Smooth muscle cell (in vitro differentiated cells): ENCODE measurements around the gene PARD6G. TPM values are rescaled to one million over a fixed set of nuclear protein-coding genes. Genes with fewer than 3 reads are reported as not detected.

Experiments used
- DNase-seq: peaks from one replicate; lab custom pipeline; 2025; ENCODE audit not compliant: unreplicated experiment; lab: John Stamatoyannopoulos, UW
- H2AFZ ChIP-seq: fragments of 200-600 bp; sonication (generic); 2 replicates; pipeline ENCODE4 v1.6.0; 2016; ENCODE audit warnings: antibody characterized with exemption, low read depth, mild to moderate bottlenecking
- H3F3A ChIP-seq: fragments of 200-600 bp; sonication (generic); 2 replicates; pipeline ENCODE4 v1.6.0; 2017; ENCODE audit warnings: antibody characterized with exemption, low read depth
- H3K27ac ChIP-seq: fragments of 200-600 bp; sonication (generic); 2 replicates; pipeline ENCODE4 v1.5.1; 2016; ENCODE audit warnings: low read depth, mild to moderate bottlenecking
- H3K27me3 ChIP-seq: fragments of 200-600 bp; sonication (generic); 2 replicates; pipeline ENCODE4 v1.6.1; 2016; ENCODE audit warnings: low read depth, mild to moderate bottlenecking
- H3K36me3 ChIP-seq: fragments of 200-600 bp; sonication (generic); 2 replicates; pipeline ENCODE4 v1.5.1; 2016; ENCODE audit warnings: low read depth
- H3K4me1 ChIP-seq: fragments of 200-600 bp; sonication (generic); 2 replicates; pipeline ENCODE4 v1.5.1; 2016; ENCODE audit warnings: low read depth
- H3K4me2 ChIP-seq: fragments of 200-600 bp; sonication (generic); 2 replicates; pipeline ENCODE4 v1.6.0; 2016; ENCODE audit warnings: mild to moderate bottlenecking
- H3K4me3 ChIP-seq: fragments of 200-600 bp; sonication (generic); 2 replicates; pipeline ENCODE4 v1.5.1; 2016; ENCODE audit warnings: mild to moderate bottlenecking
- H3K79me2 ChIP-seq: fragments of 200-600 bp; sonication (generic); 2 replicates; pipeline ENCODE4 v1.6.0; 2016; ENCODE audit warnings: low read depth, mild to moderate bottlenecking
- H3K9ac ChIP-seq: fragments of 200-600 bp; sonication (generic); 2 replicates; pipeline ENCODE4 v1.6.0; 2016; ENCODE audit warnings: low read depth
- H3K9me3 ChIP-seq: fragments of 200-600 bp; sonication (generic); replicated peaks from 2 replicates; pipeline ENCODE4 v1.5.1; 2016; ENCODE audit warnings: low read depth
- H4K20me1 ChIP-seq: fragments of 200-600 bp; sonication (generic); 2 replicates; pipeline ENCODE4 v1.6.0; 2016; ENCODE audit warnings: low read depth
- CTCF ChIP-seq: fragments of 200-600 bp; sonication (generic); IDR thresholded peaks from 2 replicates; pipeline ENCODE4 v1.5.1; 2017; ENCODE audit warnings: borderline replicate concordance, mild to moderate bottlenecking, antibody characterized with exemption; ENCODE audit not compliant: insufficient read depth, poor library complexity, severe bottlenecking
- WGBS: methylation state at CpG from one replicate; pipeline ENCODE4 v1.1.7; 2016; ENCODE audit warnings: low lambda C conversion rate; 5-methylcytosine and 5-hydroxymethylcytosine counted together
- polyA plus RNA-seq: library from polyadenylated mRNA; unstranded; fragments of >200 nt; fragmentation: Nextera tagmentation; extraction: Ambion mirVana; gene quantifications from 2 replicates; pipeline ENCODE4 v1.2.1, GENCODE V29; 2016
- total RNA-seq: library from RNA; depleted of rRNA; stranded (reverse); fragments of >200 nt; gene quantifications from 2 replicates; pipeline ENCODE4 v1.2.3, GENCODE V29; 2014

Gene PARD6G
- total and polyA plus RNA-seq, 2 experiments from 2014 or later = 19.8 to 19.9 TPM

DNA sequence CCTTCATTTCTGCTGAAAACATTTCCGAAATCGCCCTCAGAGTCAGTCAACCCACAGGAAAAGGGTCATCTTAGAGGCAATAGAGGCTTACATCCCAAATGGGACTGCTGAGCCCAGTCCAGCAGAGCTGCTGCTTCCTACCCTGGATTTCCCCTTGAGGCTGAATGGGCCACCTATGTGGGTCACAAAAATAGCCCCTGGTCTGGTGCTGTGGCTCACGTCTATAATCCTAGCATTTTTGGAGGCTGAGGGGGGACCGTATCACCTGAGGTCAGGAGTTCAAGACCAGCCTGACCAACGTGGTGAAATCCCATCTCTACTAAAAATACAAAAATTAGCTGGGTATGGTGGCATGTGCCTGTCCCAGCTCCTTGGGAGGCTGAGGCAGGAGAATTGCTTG is 88.9 kb downstream of the PARD6G start:
- no peaks in the 10 kb centered on the region for H3K9me3 ChIP-seq
- H3K4me2 ChIP-seq = no peak overlapping the region
- 95% methylated on average over 5 of the region's 5 CpGs for WGBS
- H3K4me1 ChIP-seq = no peaks in the 10 kb centered on the region
- H3K4me3 ChIP-seq = no peak overlapping the region
- H2AFZ ChIP-seq = no peak overlapping the region
- no peaks in the 10 kb centered on the region for H3F3A ChIP-seq
- H3K27me3 ChIP-seq = no peaks in the 10 kb centered on the region
- H3K79me2 ChIP-seq = no peaks in the 10 kb centered on the region
- peaks cover 20% of the 10 kb centered on the region for H4K20me1 ChIP-seq
- H3K9ac ChIP-seq = no peak overlapping the region
- no peaks in the 10 kb centered on the region for H3K36me3 ChIP-seq
- TF ChIP-seq CTCF = no peak
- no peak for DNase-seq
- H3K27ac ChIP-seq = no peak overlapping the region

DNA sequence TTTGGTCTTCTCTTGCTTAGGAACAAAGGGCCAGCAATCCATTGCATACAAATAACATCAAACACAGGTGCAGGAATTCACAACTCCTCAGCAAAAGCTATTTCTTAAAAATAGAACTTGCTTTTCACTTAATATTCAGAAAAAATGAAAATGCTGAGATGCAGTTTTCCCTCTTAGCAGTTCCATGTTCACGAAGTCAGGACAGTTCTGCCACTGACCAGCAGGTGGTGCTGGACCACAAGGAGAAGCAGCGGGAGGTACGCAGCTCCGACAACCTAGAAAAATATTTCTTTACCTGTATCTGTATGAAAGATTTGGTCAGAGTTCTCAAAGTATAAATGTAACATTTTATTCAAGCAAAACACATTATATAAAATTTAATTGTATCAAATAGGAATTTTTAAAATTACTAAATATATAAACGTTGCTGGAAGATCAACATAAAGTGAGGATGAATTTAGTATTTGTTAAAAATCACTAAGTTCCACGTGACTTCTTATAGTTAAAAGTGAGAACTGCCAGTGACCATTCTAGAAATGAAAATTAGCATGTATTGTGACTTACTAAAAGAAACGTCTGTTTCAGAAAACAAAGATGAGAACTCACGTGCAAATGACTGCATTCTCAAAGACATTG is 89.5 kb downstream of the PARD6G start:
- Histone ChIP-seq H3K27me3 (no peaks in the 10 kb centered on the region), H3K36me3 (no peaks in the 10 kb centered on the region), H3K9me3 (no peaks in the 10 kb centered on the region), H3K27ac (no peak overlapping the region), H3K4me2 (no peak overlapping the region), H3F3A (no peaks in the 10 kb centered on the region), H3K4me1 (no peaks in the 10 kb centered on the region), H2AFZ (no peak overlapping the region), H3K9ac (no peak overlapping the region), H4K20me1 (peaks cover 19% of the 10 kb centered on the region), H3K4me3 (no peak overlapping the region), H3K79me2 (no peaks in the 10 kb centered on the region)
- DNase-seq = peak; percentile 6
- TF ChIP-seq CTCF = peak; percentile 98
- 73% methylated on average over 8 of the region's 8 CpGs for whole genome bisulfite sequencing

DNA sequence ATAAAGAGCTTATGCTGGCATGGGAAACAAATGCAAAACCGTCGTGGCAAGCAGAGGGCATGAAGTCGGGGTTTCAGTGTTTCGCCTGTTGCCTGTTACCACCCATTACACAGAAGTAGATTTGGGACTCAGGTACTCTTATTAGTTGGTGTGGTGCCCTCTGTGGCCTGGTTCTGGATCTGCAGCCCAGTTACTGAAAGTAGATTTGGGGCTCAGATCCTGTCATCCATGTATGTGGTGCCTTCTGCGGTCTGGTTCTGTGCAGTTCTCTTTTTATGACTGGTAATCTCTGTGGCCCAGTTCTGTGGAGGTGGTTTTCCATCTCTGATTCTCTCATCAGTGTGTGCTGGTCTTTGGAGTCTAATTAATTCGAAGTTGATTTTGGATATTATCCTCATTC is 93.0 kb downstream of the PARD6G start:
- H2AFZ ChIP-seq = no peak overlapping the region
- no peaks in the 10 kb centered on the region for H3F3A ChIP-seq
- no peaks in the 10 kb centered on the region for H3K36me3 ChIP-seq
- H3K9me3 ChIP-seq = no peaks in the 10 kb centered on the region
- H3K4me2 ChIP-seq = no peak overlapping the region
- DNase-seq = no peak
- 87% methylated on average over 6 of the region's 6 CpGs for WGBS
- H3K79me2 ChIP-seq = no peaks in the 10 kb centered on the region
- no peaks in the 10 kb centered on the region for H3K27me3 ChIP-seq
- no peaks in the 10 kb centered on the region for H3K4me1 ChIP-seq
- H4K20me1 ChIP-seq = peaks cover 13% of the 10 kb centered on the region
- peak; percentile 29 for TF ChIP-seq CTCF
- no peak overlapping the region for H3K4me3 ChIP-seq
- no peak overlapping the region for H3K9ac ChIP-seq
- no peak overlapping the region for H3K27ac ChIP-seq

DNA sequence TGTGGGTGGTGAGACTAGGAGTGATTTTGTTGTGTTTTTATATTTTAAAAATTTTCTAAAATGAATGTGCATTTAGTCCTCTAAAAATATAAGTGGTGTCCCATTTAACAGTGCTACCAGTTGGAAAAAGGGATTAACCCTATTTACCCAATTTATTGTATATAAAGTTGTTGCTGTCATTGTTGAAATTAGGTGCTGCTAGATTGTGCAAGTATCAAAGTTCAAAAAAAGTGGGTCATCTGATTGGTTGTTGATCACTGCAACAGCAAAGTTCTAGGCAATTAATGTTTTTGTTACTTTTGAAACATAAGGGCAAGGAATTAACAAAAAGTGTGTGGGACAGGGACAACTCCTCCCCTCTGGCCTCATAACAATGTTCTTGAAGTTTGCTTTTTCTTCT is 97.6 kb downstream of the PARD6G start:
- no peaks in the 10 kb centered on the region for H3K9me3 ChIP-seq
- no peaks in the 10 kb centered on the region for H3K4me1 ChIP-seq
- no peak overlapping the region for H3K27ac ChIP-seq
- no peaks in the 10 kb centered on the region for H4K20me1 ChIP-seq
- H3K9ac ChIP-seq = no peak overlapping the region
- no peaks in the 10 kb centered on the region for H3F3A ChIP-seq
- no peak for DNase-seq
- no peaks in the 10 kb centered on the region for H3K36me3 ChIP-seq
- H3K4me3 ChIP-seq = no peak overlapping the region
- TF ChIP-seq CTCF = no peak
- no peaks in the 10 kb centered on the region for H3K79me2 ChIP-seq
- no peak overlapping the region for H2AFZ ChIP-seq
- H3K27me3 ChIP-seq = no peaks in the 10 kb centered on the region
- H3K4me2 ChIP-seq = no peak overlapping the region
